ENCODE measurements around the gene PCDHB5.

- no peak for TF ChIP-seq CTCF (IDR thresholded peaks at IDR 0.05; ENCODE audit: borderline replicate concordance, extremely low read depth, low read length, poor library complexity, severe bottlenecking)
- TF ChIP-seq EZH2 (IDR thresholded peaks at IDR 0.05; ENCODE audit: borderline replicate concordance, low read depth, low read length, severe bottlenecking): no peak
Measured at GRCh38 chr5:141119250-141119649, 15.8 kb upstream of the PCDHB5 start.
